HG03045 (cell line): ENCODE measurements around the gene C14orf180.

Experiments used
- ATAC-seq: cut with Tn5 transposase; IDR thresholded peaks from one replicate; pipeline ENCODE4 v1.9.1; 2021; ENCODE audit warnings: mild to moderate bottlenecking, moderate library complexity; ENCODE audit not compliant: unreplicated experiment

The C14orf180 gene

GRCh38 chr14:104549536-104550339, 29.8 kb upstream of the C14orf180 start:
- ATAC-seq, result no peak

- no peak for ATAC-seq
These were observed 29.2 kb upstream of the C14orf180 start for GRCh38 chr14:104550340-104550860.

GRCh38 chr14:104550861-104551728, 28.5 kb upstream of the C14orf180 start:
- ATAC-seq, result no peak

GRCh38 chr14:104551851-104552737, 27.5 kb upstream of the C14orf180 start:
- no peak for ATAC-seq

- ATAC-seq, result no peak
These were observed 26.8 kb upstream of the C14orf180 start for GRCh38 chr14:104552738-104553125.

GRCh38 chr14:104553166-104554087, 26.1 kb upstream of the C14orf180 start:
- ATAC-seq, result no peak

- no peak for ATAC-seq
These were observed 25.4 kb upstream of the C14orf180 start for GRCh38 chr14:104554088-104554607.

- ATAC-seq, result no peak
These were observed 24.7 kb upstream of the C14orf180 start for GRCh38 chr14:104554608-104555429.

- ATAC-seq, result no peak
These were observed 23.9 kb upstream of the C14orf180 start for GRCh38 chr14:104555430-104556255.

GRCh38 chr14:104556256-104557021, 23.1 kb upstream of the C14orf180 start:
- ATAC-seq, result no peak

GRCh38 chr14:104557086-104557485, 22.5 kb upstream of the C14orf180 start:
- ATAC-seq, result no peak

GRCh38 chr14:104557766-104558165, 21.8 kb upstream of the C14orf180 start:
- ATAC-seq, result no peak

GRCh38 chr14:104558231-104559027, 21.1 kb upstream of the C14orf180 start:
- no peak for ATAC-seq

GRCh38 chr14:104559028-104559803, 20.3 kb upstream of the C14orf180 start:
- no peak for ATAC-seq

- no peak for ATAC-seq
These were observed 19.6 kb upstream of the C14orf180 start for GRCh38 chr14:104559804-104560585.
